ENCODE data around the gene TULP4. TPM values are rescaled to one million over a fixed set of nuclear protein-coding genes. Genes with fewer than 3 reads are reported as not detected.
"Not testable (repeated sequence)": the region's sequence is repeated elsewhere in the genome, so short reads cannot be mapped to it uniquely, and the experiment has no call there.

TULP4 gene
- total RNA-seq, 2 experiments from 2014 or later = 28.4 to 30.5 TPM

DNA sequence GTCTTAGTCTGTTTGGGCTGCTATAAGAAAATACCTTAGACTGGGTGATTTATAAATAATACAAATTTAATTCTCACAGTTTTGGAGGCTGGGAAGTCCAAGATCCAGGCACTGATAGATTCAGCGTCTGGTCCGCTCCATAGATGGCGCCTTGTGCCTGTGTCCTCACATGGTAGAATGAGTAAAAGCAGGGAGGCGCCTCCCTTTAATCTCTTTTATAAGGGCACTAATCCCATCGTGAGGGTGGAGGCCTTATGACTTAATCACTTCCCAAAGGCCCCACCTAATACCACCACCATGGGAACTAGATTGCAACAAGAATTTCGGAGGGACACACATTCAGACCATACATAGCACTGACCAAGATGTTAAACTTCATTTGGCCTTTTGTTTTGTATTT lies 156.4 kb downstream of the TULP4 start:
- no peaks in the 10 kb centered on the region for H3K4me1 Mint-ChIP-seq
- H3K4me3 Mint-ChIP-seq = no peak overlapping the region
- H3K27me3 Mint-ChIP-seq = no peaks in the 10 kb centered on the region
- no peaks in the 10 kb centered on the region for H3K36me3 Mint-ChIP-seq
- H3K9me3 Mint-ChIP-seq (ENCODE audit: low read depth) = no peaks in the 10 kb centered on the region
- no peak overlapping the region for H3K27ac Mint-ChIP-seq
- no peak for ATAC-seq
- DNase-seq = no peak
- CTCF ChIA-PET = no interaction called here

DNA sequence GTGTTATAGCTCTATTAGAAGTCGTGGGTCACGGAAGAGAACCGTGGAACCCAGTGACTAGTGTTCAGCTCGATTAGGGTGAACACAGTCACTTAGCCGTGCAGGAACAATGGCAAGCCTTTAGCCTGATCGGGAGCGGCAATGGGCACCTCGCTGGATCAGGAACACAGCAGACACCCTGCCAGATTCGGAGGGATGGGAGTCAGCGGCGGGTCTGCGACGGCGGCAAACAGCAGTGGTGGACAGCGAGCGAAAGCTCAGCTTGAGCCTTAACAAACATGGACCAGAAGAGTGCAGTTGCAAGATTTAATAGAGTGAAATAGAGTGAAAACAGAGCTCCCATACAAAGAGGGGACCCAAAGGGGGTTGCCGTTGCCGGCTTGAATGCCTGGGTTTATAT lies 157.8 kb downstream of the TULP4 start:
- CTCF ChIA-PET; H3K36me3 Mint-ChIP-seq; H3K27me3 Mint-ChIP-seq; H3K4me3 Mint-ChIP-seq; H3K27ac Mint-ChIP-seq; DNase-seq; H3K4me1 Mint-ChIP-seq; ATAC-seq; H3K9me3 Mint-ChIP-seq (ENCODE audit: low read depth): not testable (repeated sequence)

DNA sequence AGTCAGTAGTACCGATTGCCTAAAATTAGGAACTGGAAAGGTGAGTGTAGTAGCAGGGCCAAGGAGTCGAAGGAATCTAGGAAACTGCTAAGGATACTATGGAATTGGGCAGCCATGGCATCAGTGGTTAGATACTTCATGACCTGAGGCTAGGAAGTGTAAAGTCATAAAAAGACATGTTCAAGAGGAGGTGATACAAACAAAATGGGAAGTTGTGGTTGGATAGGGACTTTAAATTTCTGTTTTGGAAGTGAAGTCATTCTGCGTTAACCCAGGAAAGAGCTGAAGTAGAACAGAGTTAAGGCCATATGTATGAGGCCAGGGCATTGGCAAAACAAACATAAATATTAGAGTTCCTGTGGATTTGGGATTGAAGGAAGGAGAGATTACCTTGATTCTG lies 159.1 kb downstream of the TULP4 start:
- DNase-seq (no peak), ATAC-seq (no peak)
- H3K4me1 Mint-ChIP-seq = peaks cover 4% of the 10 kb centered on the region
- no peaks in the 10 kb centered on the region for H3K9me3 Mint-ChIP-seq (ENCODE audit: low read depth)
- H3K27ac Mint-ChIP-seq = no peak overlapping the region
- no peaks in the 10 kb centered on the region for H3K27me3 Mint-ChIP-seq
- H3K4me3 Mint-ChIP-seq = no peak overlapping the region
- CTCF ChIA-PET = no interaction called here
- H3K36me3 Mint-ChIP-seq = no peaks in the 10 kb centered on the region

DNA sequence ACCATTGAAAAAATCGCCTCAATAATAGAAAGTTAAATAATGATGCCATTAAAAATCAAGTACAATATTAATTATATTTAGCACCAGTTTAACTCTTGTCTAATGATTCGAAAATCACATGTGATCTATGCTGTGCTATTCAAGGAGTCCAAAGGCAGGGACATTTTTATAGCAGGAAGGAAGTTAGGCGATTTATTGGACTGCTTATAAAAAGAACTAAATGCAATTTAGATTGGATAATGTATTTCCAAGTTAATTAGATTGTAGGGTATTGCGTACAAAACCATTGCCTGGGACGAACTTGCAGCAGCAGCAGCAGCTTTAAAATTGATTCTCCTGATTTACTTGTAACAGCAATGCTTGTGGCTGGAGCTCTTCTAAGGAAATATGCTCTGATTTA lies 160.2 kb downstream of the TULP4 start:
- DNase-seq = no peak
- H3K4me1 Mint-ChIP-seq = peaks cover 4% of the 10 kb centered on the region
- H3K4me3 Mint-ChIP-seq = no peak overlapping the region
- no peak overlapping the region for H3K27ac Mint-ChIP-seq
- H3K36me3 Mint-ChIP-seq = no peaks in the 10 kb centered on the region
- CTCF ChIA-PET = interaction anchor here (1.0 kb wide), 1 partner anchor 10 kb away, joined by 3 read pairs; no protein-coding TSS in a partner anchor
- H3K9me3 Mint-ChIP-seq (ENCODE audit: low read depth) = no peaks in the 10 kb centered on the region
- H3K27me3 Mint-ChIP-seq = no peaks in the 10 kb centered on the region
- ATAC-seq = no peak

DNA sequence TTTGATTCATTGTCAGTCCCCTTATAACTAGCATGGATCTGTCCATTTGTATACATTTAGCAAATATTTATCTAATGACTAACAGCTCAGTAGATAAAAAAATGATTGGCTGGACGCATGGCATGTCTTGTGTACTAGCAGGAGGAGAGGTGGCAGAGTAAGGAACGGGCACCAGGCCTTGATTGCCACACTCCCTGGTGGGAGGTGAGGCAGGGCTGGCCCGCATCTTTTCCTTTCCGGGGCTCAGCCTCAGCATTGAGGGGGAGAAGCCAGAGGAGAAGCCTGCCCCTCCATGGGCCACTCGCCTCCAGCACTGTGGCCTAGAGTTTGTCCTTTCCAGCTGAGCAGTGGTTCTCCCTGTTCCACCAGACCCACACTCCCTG lies 162.7 kb downstream of the TULP4 start:
- Mint-ChIP-seq H3K27me3 (no peaks in the 10 kb centered on the region), H3K4me1 (peaks cover 4% of the 10 kb centered on the region), H3K27ac (no peak overlapping the region), H3K9me3 (ENCODE audit: low read depth) (no peaks in the 10 kb centered on the region), H3K36me3 (peaks cover 2% of the 10 kb centered on the region), H3K4me3 (no peak overlapping the region)
- no peak for DNase-seq
- CTCF ChIA-PET = interaction anchor here (1.6 kb wide), 1 partner anchor 254 kb away, joined by 4 read pairs; no protein-coding TSS in a partner anchor
- no peak for ATAC-seq

DNA sequence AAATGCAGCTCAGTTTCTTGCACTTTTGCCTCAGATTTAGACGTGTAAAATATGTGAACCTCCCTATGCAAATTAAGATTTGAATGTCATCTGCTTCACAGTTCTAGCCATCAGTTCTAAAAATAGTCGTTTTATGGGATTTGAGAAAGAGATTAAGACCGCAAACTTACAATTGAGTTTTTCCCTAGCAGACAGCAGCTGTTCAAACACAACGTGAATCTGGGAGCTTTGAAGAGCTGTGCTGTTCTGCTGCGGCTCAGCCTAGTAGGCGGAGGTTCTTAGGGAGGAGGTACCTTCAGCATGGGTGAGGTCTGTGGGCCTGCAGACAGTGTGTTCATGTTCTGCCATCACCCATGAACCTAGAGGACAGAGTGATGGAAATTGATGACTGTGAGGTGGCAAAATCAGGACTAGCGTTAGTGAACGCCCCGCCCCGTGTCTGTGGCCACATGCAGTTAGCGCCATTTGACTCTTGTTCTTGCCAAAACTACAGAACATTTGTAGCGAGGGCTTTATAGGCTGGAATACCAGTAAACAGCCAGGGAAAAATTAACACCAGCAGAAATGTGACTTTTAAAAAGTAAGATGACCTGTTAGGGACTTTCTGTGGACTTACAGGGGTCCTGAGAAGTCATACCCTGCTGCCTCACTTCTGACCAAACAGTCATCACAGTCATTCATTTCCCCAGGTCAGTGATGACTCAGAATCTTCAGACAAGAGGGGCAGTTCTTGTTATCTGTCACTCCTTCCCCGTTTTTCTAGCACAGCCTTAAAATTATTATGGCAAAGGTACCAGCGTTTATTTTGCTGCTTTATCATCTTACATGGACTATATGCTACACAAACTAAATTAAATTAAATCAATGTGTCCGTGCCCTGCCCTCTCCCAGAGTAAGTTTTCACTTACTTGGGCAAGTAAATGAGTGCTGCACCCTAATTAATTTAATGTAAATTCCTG lies 163.4 kb downstream of the TULP4 start:
- CTCF ChIA-PET = interaction anchor here (1.6 kb wide), 1 partner anchor 254 kb away, joined by 4 read pairs; no protein-coding TSS in a partner anchor
- H3K27me3 Mint-ChIP-seq = no peaks in the 10 kb centered on the region
- no peaks in the 10 kb centered on the region for H3K9me3 Mint-ChIP-seq (ENCODE audit: low read depth)
- no peak overlapping the region for H3K27ac Mint-ChIP-seq
- DNase-seq = no peak
- no peak for ATAC-seq
- H3K36me3 Mint-ChIP-seq = peaks cover 2% of the 10 kb centered on the region
- no peak overlapping the region for H3K4me3 Mint-ChIP-seq
- H3K4me1 Mint-ChIP-seq = peaks cover 4% of the 10 kb centered on the region

DNA sequence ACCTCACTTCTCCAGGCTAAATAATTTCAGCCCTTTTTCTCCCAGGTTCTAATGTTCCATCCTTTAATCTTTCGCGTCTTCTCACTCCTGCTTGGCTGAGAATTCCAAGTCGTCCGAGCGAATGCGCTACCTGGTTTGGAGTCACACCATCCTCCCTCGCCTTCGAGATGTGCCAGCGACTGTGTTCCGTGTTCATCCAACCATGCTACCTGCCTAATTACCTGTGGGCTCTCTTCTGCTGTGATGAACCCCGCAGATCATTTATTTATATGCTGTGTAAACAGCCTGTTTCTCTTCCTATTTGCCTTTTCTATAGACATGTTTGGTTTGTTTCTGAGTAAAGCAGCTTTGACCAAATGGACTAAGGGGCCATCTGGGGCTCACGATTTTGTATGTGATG lies 164.1 kb downstream of the TULP4 start:
- peaks cover 4% of the 10 kb centered on the region for H3K4me1 Mint-ChIP-seq
- H3K27me3 Mint-ChIP-seq = no peaks in the 10 kb centered on the region
- CTCF ChIA-PET = interaction anchor here (1.0 kb wide), 1 partner anchor 44 kb away, joined by 4 read pairs; no protein-coding TSS in a partner anchor
- ATAC-seq = no peak
- no peak for DNase-seq
- no peaks in the 10 kb centered on the region for H3K9me3 Mint-ChIP-seq (ENCODE audit: low read depth)
- H3K27ac Mint-ChIP-seq = no peak overlapping the region
- H3K4me3 Mint-ChIP-seq = no peak overlapping the region
- peaks cover 3% of the 10 kb centered on the region for H3K36me3 Mint-ChIP-seq

DNA sequence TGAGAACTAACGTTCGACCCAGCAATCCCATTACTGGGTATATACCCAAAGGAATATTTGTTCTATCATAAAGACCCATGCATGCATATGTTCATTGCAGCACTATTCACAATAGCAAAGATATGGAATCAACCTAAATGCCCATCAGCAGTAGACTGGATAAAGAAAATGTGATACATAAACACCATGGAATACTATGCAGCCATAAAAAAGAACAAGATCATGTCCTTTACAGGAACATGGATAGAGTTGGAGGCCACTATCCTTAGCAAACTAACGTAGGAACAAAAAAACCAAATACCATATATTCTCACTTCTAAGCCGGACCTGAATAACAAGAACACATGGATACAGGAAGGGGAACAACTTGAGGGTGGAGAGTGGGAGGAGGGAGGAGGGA lies 165.5 kb downstream of the TULP4 start:
- H3K27ac Mint-ChIP-seq; H3K4me1 Mint-ChIP-seq; H3K9me3 Mint-ChIP-seq (ENCODE audit: low read depth); CTCF ChIA-PET; ATAC-seq; H3K36me3 Mint-ChIP-seq; H3K4me3 Mint-ChIP-seq; H3K27me3 Mint-ChIP-seq; DNase-seq: not testable (repeated sequence)

DNA sequence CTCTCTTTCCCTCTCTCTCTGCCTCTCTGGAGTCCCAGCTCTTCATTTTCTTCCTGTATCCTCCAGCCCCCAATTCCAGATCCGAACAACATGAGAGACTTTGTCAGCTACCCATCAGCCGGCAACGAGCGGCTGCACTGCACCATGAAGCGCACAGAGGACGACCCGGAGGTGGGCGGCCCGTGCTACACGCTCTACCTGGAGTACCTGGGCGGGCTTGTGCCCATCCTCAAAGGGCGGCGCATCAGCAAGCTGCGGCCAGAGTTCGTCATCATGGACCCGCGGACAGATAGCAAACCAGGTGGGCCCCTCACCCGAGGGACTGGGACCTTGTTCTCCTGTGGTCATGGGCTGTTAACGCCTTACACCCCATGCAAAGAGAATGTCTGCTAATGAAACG lies 168.7 kb downstream of the TULP4 start:
- no peak for ATAC-seq
- Mint-ChIP-seq H3K36me3 (peaks cover 3% of the 10 kb centered on the region), H3K4me1 (peaks cover 5% of the 10 kb centered on the region), H3K27me3 (no peaks in the 10 kb centered on the region), H3K27ac (no peak overlapping the region), H3K4me3 (no peak overlapping the region), H3K9me3 (ENCODE audit: low read depth) (no peaks in the 10 kb centered on the region)
- no peak for DNase-seq
- CTCF ChIA-PET = no interaction called here

DNA sequence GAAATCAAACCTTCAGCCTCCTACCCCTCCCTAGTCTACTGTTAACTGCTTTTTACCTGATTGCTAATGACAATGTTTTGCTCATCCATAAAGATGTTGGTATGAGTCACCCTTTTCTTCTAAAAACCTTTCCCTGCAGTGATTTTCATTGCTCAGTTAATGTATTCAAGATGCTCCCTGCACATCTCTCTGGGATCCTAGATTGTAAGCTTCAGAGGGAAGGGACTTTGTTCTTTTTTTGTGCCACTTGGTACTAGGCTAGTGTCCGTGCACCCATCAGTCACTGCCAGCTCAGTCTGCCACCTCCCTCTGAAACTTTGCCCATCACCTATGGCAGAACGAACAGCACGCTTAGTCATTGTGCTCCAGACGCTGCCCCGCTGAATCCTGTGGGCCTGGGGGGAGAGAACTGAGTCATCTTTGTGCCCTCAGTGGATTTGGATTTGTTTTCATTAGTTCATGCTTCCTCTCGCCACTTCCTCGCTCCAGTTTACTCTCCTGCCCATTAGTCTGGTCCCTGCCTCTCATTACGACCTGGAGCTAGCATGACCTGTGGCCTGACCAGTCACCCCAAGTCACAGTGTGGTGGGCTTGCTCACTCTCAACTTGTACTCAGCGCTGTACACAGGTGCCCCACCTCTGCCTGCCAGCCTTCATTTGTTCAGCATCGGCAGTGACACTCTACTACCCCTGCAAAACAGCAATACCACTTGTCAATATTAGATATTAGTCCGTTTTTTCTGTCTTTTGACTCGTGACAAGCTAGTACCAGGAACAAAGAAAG lies 169.6 kb downstream of the TULP4 start:
- Mint-ChIP-seq H3K9me3 (ENCODE audit: low read depth) (no peaks in the 10 kb centered on the region), H3K4me3 (no peak overlapping the region), H3K36me3 (peaks cover 3% of the 10 kb centered on the region), H3K27ac (no peak overlapping the region), H3K4me1 (peaks cover 5% of the 10 kb centered on the region), H3K27me3 (no peaks in the 10 kb centered on the region)
- DNase-seq = no peak
- ATAC-seq = no peak
- CTCF ChIA-PET = interaction anchor here (0.7 to 1.1 kb wide), 2 partner anchors 9 to 261 kb away, joined by 3 read pairs; no protein-coding TSS in a partner anchor

DNA sequence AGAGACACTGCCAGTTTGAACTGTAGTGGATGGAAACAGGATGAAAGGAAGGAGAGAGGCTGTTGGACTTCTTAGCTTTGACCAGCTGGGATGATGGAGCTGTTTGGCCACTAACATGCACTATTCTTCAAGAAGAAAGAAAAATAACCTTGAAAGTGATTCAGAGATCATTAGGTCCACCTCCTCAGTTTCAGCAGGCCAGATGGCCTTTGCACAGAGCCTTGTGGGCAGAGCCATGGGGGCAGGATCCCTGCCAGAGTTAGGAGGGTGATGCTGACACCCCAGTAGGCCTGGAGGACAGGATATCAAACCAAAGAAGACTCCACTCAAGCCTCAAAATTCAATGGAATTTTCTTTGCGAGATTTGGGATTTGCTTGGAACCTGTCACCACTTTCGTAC lies 173.2 kb downstream of the TULP4 start:
- H3K4me3 Mint-ChIP-seq = no peak overlapping the region

DNA sequence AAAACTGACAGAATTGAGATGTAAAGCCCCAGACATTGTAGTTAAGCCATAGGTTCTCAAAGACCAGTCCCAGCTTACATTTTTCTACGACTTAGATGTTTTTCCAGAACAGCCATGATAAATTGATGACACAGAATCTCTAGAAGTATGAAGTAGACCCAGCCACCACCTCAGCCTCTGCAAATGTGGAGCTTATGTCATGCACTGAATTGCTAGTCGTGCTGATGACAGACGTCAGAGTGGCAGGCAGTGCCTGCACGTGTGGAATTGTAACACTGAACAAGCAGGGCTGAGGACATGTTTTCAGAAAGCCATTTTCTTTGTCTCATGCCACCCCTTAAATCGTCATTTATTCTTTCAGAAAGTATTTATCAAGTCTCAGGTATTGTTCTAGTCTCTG lies 175.2 kb downstream of the TULP4 start:
- H3K27me3 Mint-ChIP-seq = no peaks in the 10 kb centered on the region
- CTCF ChIA-PET = no interaction called here
- H3K9me3 Mint-ChIP-seq (ENCODE audit: low read depth) = no peaks in the 10 kb centered on the region
- ATAC-seq = no peak
- no peak for DNase-seq
- H3K36me3 Mint-ChIP-seq = no peaks in the 10 kb centered on the region
- no peak overlapping the region for H3K4me3 Mint-ChIP-seq
- no peaks in the 10 kb centered on the region for H3K4me1 Mint-ChIP-seq
- H3K27ac Mint-ChIP-seq = no peak overlapping the region

More for the DNA sequence above, 173.2 kb downstream of the TULP4 start:
- Mint-ChIP-seq H3K27ac (no peak overlapping the region), H3K4me1 (peaks cover 5% of the 10 kb centered on the region), H3K36me3 (peaks cover 2% of the 10 kb centered on the region), H3K9me3 (ENCODE audit: low read depth) (no peaks in the 10 kb centered on the region), H3K27me3 (no peaks in the 10 kb centered on the region)
- DNase-seq (no peak), ATAC-seq (no peak)
- CTCF ChIA-PET = no interaction called here

DNA sequence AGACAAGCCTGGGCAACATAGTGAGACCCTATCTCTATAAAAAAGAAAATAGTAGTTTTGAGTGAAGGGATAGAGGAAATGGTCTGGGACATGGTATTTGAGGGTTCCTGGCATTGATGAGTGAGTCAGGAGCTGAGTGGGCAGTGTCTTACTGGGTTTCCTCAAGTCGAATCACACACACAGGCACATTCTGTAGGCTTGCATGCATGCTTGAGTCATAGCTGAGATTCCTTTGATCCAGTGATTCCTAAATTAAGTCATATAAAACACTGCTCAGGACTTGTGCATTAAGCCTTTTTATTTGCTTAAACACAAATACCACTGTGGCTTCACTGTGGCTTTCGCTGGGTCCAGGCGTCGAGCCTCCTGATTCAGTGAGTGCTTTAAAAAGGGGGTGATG lies 175.8 kb downstream of the TULP4 start:
- no peaks in the 10 kb centered on the region for H3K27me3 Mint-ChIP-seq
- no peaks in the 10 kb centered on the region for H3K4me1 Mint-ChIP-seq
- ATAC-seq = no peak
- no peaks in the 10 kb centered on the region for H3K9me3 Mint-ChIP-seq (ENCODE audit: low read depth)
- CTCF ChIA-PET = no interaction called here
- no peak for DNase-seq
- no peak overlapping the region for H3K27ac Mint-ChIP-seq
- H3K4me3 Mint-ChIP-seq = no peak overlapping the region
- H3K36me3 Mint-ChIP-seq = no peaks in the 10 kb centered on the region
